DMS53 treated with DMSO at 0.1 percent for 48 hours (cell line): ENCODE data around the gene SCMH1.
"Not testable (repeated sequence)": the region's sequence is repeated elsewhere in the genome, so short reads cannot be mapped to it uniquely, and the experiment has no call there.

Experiments
- DNase-seq: peaks from one replicate; lab custom pipeline; 2025; ENCODE audit not compliant: unreplicated experiment; lab: John Stamatoyannopoulos, UW

Gene SCMH1

DNA sequence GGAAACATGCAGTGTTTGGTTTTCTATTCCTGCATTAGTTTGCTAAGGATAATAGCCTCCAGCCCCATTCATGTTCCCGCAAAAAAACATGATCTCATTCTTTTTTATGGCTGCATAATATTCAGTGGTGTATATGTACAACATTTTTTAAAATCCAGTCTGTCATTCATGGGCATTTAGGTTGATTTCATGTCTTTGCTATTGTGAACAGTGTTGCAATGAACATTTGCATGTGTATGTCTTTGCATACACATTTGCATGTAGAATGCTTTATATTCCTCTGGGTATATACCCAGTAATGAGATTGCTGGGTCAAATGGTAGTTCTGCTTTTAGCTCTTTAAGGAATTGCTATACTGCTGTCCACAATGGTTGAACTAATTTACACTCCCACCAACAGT lies 9.0 kb upstream of the SCMH1 start:
- not testable (repeated sequence) for DNase-seq

DNA sequence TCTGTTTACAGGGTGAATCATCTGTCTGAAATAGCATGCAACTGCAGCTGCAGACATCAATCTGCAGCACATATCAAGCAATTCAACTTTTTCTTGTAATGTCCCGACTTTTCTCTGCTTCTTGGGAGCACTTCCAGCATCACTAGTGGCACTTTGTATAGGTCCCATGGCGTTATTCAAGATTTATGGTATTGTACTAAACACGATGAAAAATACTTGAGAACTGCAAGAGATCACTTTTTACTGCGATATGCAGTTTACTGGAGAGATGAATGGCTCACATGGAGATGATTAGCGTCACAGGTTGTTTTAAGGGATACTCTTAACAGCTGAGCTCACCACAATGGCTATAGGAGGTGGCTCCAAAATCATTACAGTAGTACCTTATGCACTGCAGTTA lies 7.2 kb upstream of the SCMH1 start:
- peak; percentile 51 for DNase-seq

GRCh38 chr1:41246568-41246967 lies 4.5 kb upstream of the SCMH1 start:
- DNase-seq, result no peak

GRCh38 chr1:41245659-41246058 lies 3.6 kb upstream of the SCMH1 start:
- DNase-seq, result no peak

DNA sequence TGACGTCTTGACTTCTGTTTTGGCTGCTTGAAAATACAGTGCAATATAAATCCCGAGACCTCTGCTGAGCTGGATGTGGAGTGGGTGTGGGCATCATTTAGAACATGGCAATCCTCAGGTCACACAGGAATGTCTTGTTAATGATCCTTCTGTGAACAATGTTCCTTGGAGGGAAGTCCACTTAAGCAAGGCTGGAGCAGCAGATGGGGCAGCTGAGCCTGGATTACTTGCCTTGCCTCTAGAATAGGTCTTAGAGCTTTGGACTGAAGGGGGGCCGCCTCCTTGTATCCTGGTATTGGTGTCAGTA lies 926 bp upstream of the SCMH1 start:
- DNase-seq, result no peak

DNA sequence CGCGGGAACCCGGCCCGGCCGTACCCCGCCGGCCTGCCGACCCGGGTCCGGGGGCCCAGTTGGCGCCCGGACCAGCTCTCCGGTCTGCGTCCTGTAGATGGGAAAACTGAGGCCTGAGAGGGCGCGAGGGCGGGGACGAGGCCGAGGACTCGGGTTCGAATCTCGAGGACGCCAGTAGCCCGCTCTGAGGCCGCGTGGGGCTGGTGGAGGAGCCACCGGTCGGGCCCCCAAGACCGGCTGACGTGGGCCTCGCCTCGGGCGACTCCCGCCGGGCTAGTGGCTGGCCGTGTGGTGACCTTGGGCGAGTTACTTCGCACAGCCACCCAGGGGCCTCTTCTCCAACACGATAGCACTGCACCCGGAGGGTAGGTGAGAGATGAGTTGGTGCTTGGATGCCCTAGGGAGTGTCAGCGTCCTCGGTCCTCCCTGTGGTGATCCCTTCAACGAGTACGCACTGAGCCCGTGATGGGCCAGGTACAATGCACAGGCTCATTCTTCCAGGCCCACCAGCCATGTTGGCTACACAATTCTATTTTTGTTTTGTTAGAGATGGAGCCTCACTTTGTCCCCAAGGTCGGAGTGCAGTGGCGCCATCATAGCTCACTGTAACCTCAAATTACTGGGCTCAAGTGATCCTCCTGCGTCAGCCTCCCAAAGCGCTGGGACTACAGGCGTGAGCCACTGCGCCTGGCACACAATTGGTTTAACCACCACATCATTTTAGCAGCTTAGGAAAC lies 404 bp upstream of the SCMH1 start:
- DNase-seq, result no peak

GRCh38 chr1:41241354-41241748 lies 755 bp downstream of the SCMH1 start:
- DNase-seq, result peak; percentile 33

DNA sequence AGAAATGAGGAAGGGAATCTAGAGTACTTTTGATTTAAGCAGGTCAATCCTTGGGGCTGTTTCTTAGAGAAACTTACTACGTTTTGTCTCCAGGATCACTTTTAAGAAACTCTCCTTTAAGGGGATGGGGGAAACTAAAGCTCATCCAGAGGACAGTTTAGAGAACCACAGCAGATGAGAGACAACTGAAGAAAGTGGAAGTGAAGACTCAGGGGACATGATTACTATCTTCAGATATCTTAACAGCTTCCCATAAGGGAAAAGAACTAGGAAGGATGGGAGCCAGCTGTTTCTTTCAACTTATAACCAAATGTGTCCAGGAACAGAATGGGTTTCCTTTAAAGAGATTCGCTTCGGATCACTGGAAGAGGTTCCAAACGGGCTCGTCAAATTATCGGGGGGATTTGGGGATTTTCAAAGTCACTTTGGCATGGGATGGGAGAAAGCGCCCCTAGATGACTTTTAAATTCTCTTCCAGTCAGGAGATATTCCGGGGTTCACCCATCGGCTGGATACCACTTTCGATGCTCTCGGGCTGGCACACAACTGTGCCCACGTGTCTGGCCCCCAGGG lies 1.2 kb downstream of the SCMH1 start:
- DNase-seq, result no peak

GRCh38 chr1:41239988-41240610 lies 2.0 kb downstream of the SCMH1 start:
- no peak for DNase-seq

GRCh38 chr1:41238311-41238988 lies 3.7 kb downstream of the SCMH1 start:
- DNase-seq, result peak; percentile 22

GRCh38 chr1:41236781-41237180 lies 5.3 kb downstream of the SCMH1 start:
- no peak for DNase-seq

GRCh38 chr1:41235893-41236292 lies 6.2 kb downstream of the SCMH1 start:
- no peak for DNase-seq

- no peak for DNase-seq
These were observed 8.4 kb downstream of the SCMH1 start for GRCh38 chr1:41233708-41234107.

DNA sequence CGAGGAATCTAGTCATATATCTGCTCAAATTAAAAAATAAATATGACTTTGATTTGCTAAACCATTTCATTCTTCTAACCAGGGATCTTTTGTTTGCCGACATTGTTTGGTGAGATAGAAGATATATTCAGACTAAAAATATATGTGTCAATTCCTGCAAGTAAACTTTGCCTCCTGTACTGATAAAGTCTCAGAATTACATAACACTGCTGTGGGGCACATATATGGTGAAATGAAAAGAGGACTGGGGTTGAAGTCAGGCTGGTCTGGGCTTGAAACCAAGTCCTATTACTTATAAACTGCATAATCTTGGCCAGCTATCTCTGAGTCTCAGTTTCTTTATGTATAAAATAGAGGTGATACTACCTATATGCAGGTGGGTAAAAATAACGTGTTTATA lies 9.8 kb downstream of the SCMH1 start:
- no peak for DNase-seq

GRCh38 chr1:41230656-41231055 lies 11.4 kb downstream of the SCMH1 start:
- no peak for DNase-seq

GRCh38 chr1:41229219-41229618 lies 12.9 kb downstream of the SCMH1 start:
- not testable (repeated sequence) for DNase-seq

DNA sequence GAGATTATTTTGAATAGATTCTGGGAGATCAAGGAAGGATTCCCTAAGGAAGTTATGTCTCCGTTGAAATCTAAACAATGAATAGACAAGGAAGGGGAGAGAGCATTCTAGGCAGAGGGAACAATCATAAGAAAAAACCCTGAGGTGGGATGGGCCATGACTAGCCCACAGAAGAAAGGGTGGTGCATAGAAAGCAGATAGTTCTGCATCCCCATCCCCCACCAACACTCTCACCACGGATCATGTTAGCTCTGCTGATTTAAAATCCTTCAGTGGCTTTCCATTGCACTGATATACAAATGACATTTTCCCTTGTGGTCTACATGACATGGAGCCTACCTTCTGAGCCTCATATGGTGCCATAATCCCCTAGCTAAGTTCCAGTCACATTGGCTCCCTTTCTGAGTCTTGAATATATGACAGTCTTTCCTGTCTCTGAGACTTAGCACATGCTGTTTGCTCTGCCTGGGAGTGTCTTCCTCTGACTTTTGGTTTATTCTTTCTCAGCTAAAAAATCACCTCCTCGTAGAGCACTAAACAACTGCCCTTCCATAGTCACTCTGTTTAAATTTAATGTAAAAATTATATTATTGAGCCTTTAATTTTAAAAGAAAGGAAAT lies 15.2 kb downstream of the SCMH1 start:
- no peak for DNase-seq

DNA sequence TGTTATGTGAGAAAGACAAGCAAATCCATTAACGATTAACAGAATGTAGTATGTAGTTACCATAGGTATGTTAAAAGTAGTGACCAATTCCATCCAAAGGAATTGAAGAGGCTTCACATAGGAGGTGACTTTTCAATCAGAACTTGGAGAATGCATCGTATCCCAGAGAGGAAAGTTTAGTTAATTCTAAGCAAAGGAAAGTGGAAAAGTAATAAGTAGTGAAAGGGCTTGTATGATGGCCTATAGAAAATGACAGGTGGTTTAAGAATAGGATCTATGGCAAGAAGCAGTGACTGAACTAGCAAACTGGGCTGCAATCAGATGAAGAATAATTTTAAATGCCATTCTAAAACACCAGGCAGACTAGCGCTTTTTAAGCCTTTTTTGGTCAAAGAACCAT lies 16.6 kb downstream of the SCMH1 start:
- no peak for DNase-seq

DNA sequence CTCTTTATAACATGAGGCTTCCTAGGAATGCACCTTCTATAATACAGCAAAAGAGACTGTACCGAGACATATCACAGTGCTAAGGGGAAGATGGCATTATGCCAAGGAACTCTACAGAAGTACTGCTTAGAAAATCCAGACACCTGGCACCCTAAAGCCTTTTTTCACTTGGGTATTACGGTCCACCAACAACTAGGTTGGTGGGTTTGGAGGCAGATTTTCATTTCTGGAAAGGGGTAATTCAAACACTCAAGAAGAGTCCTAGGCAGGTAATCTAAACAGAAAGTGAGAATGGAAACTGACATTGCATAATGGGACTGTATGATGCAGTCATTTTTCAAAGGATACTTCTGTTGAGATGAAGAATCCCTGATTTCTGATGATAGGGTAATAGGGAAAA lies 19.6 kb downstream of the SCMH1 start:
- DNase-seq, result no peak

DNA sequence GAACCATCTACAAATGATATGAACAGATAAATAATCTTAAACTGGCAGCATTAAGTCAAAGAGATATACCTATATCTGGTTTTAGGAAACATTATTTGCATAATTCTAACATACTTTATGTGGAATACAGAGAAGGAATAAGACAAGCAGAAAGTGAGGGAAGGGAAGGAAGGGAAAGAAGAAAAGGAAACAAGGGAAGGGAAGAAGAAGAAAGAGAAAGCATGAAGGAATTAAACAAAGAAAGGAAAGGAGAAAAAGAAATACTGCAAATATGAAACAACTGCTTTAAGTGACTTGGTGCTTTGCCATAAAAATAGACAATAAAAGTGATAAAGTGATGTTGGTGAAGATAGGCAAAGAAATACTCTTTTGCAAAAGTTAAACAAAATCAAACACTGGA lies 20.1 kb downstream of the SCMH1 start:
- no peak for DNase-seq

DNA sequence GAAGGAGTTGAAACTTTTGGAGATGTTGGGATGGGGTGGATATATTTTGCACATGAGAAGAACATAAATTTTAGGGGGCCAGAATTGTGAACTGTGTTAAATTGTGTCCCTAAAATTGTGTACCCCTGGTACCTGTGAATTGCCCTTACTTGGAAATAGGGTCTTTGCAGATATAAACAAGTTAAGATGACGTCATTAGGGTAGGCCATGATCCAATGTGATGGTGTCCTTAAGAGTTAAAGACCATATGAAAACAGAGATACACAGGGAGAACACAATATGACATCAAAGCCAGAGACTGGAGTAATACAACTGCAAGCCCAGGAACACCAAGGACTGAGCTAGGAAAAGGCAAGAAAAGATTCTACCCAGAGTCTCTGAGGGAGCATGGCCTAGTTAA lies 24.0 kb downstream of the SCMH1 start:
- DNase-seq, result no peak

DNA sequence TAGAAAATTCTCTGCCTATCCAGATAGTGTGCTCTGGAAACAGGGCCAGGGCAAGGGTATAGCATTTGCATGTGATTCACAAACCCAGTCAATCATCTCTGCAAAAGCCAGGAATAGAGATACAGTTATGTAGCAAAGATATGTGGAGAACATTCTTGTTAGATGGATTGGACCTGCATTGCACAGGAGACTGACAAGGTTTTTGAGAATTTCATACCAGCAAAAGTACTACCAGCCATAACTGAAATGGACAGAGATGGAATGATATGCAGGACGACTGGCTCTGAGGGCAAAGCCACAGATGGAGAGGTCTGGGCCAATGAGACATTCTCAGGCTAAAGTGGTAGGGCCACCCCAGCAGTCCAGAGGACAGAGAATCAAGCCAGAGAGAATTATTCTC lies 24.7 kb downstream of the SCMH1 start:
- DNase-seq, result no peak
